ENCODE data around the gene WDR70.

Gene WDR70

DNA sequence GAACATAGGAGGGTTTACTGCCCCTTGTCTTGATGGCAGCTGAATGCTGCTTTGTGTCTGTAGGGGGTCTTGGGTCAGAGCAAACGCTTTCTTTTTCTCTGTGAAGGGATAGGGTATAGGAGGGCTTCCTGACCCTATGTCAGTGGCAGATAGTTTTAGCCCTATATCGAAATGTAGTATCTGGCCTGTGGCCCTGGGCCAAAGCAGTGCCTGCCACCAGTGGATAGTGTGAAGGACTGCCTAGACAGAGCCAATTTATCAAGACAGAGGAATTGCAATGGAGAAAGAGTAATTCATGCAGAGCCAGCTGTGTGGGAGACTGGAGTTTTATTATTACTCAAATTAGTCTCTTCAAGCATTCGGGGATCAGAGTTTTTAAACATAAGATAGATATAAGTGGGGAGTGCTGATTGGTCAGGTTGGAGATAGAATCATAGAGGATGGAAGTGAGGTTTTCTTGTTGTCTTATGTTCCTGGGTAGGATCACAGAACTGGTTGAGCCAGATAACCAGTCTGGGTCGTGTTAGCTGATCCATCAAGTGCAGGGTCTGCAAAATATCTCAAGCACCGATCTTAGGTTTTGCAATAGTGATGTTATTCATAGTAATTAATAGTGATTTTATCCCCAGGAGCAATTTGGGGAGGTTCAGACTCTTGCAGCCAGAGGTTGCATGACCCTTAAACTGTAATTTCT, 282.3 kb downstream of the WDR70 start:
- no peak for TF ChIP-seq SNAI2 (CRISPR knock-in tag; IDR thresholded peaks at IDR 0.05)
- no peak for TF ChIP-seq RARB (CRISPR knock-in tag; IDR thresholded peaks at IDR 0.05)
- TF ChIP-seq, protein P1, sequence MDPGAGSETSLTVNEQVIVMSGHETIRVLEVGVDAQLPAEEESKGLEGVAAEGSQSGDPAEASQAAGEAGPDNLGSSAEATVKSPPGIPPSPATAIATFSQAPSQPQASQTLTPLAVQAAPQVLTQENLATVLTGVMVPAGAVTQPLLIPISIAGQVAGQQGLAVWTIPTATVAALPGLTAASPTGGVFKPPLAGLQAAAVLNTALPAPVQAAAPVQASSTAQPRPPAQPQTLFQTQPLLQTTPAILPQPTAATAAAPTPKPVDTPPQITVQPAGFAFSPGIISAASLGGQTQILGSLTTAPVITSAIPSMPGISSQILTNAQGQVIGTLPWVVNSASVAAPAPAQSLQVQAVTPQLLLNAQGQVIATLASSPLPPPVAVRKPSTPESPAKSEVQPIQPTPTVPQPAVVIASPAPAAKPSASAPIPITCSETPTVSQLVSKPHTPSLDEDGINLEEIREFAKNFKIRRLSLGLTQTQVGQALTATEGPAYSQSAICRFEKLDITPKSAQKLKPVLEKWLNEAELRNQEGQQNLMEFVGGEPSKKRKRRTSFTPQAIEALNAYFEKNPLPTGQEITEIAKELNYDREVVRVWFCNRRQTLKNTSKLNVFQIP (CRISPR knock-in tag; IDR thresholded peaks at IDR 0.05; ENCODE audit: borderline replicate concordance, low read depth), result no peak
- no peak for TF ChIP-seq ISL1 (CRISPR knock-in tag; IDR thresholded peaks at IDR 0.05)
- no peak for TF ChIP-seq BACH2 (CRISPR knock-in tag; IDR thresholded peaks at IDR 0.05; ENCODE audit: borderline replicate concordance)
- no peak for TF ChIP-seq ZNF8 (CRISPR knock-in tag; IDR thresholded peaks at IDR 0.05)
- no peak for TF ChIP-seq TCF4 (CRISPR knock-in tag; IDR thresholded peaks at IDR 0.05; ENCODE audit: borderline replicate concordance)
- TF ChIP-seq TOX (CRISPR knock-in tag; IDR thresholded peaks at IDR 0.05; ENCODE audit: borderline replicate concordance), result no peak
- TF ChIP-seq PPARA (CRISPR knock-in tag; IDR thresholded peaks at IDR 0.05; ENCODE audit: borderline replicate concordance), result no peak
- no peak for ATAC-seq

DNA sequence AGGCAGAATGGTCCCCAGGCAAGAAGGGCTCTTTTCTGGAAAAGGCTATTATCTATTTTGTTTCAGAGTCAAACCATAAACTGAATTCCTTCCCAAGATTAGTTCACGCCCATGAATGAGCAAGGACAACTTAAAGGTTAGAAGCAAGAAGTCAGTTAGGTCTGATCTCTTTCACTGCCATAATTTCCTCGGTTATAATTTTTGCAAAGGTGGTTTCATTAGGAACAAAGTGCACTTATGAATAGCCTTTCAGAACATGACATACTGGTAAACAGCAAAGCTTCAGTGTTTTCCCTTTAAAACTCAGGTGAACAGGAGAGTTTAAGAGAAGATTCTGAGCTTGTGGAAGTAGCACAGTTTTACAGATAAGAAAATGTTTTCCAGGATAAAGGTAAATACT, 282.8 kb downstream of the WDR70 start:
- ATAC-seq, result no peak
- TF ChIP-seq ISL1 (CRISPR knock-in tag; IDR thresholded peaks at IDR 0.05), result no peak
- no peak for TF ChIP-seq OSR1 (CRISPR knock-in tag; IDR thresholded peaks at IDR 0.05)
- TF ChIP-seq ZFP3 (CRISPR knock-in tag; IDR thresholded peaks at IDR 0.05), result no peak
- TF ChIP-seq RARB (CRISPR knock-in tag; IDR thresholded peaks at IDR 0.05), result no peak
- no peak for TF ChIP-seq ZNF565 (CRISPR knock-in tag; conservative IDR thresholded peaks at IDR 0.05; ENCODE audit: low read depth)
- no peak for TF ChIP-seq TOX (CRISPR knock-in tag; IDR thresholded peaks at IDR 0.05; ENCODE audit: borderline replicate concordance)
- TF ChIP-seq, protein P2, sequence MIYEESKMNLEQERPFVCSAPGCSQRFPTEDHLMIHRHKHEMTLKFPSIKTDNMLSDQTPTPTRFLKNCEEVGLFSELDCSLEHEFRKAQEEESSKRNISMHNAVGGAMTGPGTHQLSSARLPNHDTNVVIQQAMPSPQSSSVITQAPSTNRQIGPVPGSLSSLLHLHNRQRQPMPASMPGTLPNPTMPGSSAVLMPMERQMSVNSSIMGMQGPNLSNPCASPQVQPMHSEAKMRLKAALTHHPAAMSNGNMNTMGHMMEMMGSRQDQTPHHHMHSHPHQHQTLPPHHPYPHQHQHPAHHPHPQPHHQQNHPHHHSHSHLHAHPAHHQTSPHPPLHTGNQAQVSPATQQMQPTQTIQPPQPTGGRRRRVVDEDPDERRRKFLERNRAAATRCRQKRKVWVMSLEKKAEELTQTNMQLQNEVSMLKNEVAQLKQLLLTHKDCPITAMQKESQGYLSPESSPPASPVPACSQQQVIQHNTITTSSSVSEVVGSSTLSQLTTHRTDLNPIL (CRISPR knock-in tag; IDR thresholded peaks at IDR 0.05; ENCODE audit: low read depth), result no peak
- TF ChIP-seq SNAI2 (CRISPR knock-in tag; IDR thresholded peaks at IDR 0.05), result no peak
- no peak for TF ChIP-seq PPARA (CRISPR knock-in tag; IDR thresholded peaks at IDR 0.05; ENCODE audit: borderline replicate concordance)
- no peak for TF ChIP-seq BACH2 (CRISPR knock-in tag; IDR thresholded peaks at IDR 0.05; ENCODE audit: borderline replicate concordance)
- no peak for TF ChIP-seq ZFP30 (CRISPR knock-in tag; IDR thresholded peaks at IDR 0.05)
- TF ChIP-seq, protein P3, sequence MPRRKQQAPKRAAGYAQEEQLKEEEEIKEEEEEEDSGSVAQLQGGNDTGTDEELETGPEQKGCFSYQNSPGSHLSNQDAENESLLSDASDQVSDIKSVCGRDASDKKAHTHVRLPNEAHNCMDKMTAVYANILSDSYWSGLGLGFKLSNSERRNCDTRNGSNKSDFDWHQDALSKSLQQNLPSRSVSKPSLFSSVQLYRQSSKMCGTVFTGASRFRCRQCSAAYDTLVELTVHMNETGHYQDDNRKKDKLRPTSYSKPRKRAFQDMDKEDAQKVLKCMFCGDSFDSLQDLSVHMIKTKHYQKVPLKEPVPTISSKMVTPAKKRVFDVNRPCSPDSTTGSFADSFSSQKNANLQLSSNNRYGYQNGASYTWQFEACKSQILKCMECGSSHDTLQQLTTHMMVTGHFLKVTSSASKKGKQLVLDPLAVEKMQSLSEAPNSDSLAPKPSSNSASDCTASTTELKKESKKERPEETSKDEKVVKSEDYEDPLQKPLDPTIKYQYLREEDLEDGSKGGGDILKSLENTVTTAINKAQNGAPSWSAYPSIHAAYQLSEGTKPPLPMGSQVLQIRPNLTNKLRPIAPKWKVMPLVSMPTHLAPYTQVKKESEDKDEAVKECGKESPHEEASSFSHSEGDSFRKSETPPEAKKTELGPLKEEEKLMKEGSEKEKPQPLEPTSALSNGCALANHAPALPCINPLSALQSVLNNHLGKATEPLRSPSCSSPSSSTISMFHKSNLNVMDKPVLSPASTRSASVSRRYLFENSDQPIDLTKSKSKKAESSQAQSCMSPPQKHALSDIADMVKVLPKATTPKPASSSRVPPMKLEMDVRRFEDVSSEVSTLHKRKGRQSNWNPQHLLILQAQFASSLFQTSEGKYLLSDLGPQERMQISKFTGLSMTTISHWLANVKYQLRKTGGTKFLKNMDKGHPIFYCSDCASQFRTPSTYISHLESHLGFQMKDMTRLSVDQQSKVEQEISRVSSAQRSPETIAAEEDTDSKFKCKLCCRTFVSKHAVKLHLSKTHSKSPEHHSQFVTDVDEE (CRISPR knock-in tag; IDR thresholded peaks at IDR 0.05), result no peak
- TF ChIP-seq ARNTL (CRISPR knock-in tag; IDR thresholded peaks at IDR 0.05; ENCODE audit: borderline replicate concordance, low read depth), result no peak
- no peak for TF ChIP-seq ZC3H10 (CRISPR knock-in tag; IDR thresholded peaks at IDR 0.05)
- TF ChIP-seq, protein P1 (CRISPR knock-in tag; IDR thresholded peaks at IDR 0.05; ENCODE audit: borderline replicate concordance, low read depth), result no peak
- TF ChIP-seq GLIS3 (CRISPR knock-in tag; IDR thresholded peaks at IDR 0.05), result no peak
- TF ChIP-seq ZNF8 (CRISPR knock-in tag; IDR thresholded peaks at IDR 0.05), result no peak
- no peak for TF ChIP-seq TCF4 (CRISPR knock-in tag; IDR thresholded peaks at IDR 0.05; ENCODE audit: borderline replicate concordance)

DNA sequence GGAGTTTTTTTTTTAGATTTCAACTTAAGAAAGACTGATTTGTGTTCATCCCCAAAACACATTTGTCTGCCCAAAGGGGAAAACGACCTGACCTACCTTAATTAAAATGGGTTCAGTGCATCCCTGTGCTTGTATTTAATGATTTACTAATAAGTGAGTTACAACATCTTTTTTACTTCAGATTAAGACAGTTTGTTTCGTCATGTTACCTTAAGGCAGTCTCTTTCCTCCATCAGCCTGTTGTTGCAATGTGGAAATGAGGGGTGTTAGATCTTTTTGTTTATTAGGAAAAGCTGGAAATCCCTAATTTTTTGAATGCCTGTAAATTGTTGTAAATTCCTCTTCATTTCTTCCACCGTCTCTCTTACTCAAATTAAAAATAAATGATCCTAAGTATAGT, 283.2 kb downstream of the WDR70 start:
- no peak for TF ChIP-seq ZNF8 (CRISPR knock-in tag; IDR thresholded peaks at IDR 0.05)
- TF ChIP-seq TCF4 (CRISPR knock-in tag; IDR thresholded peaks at IDR 0.05; ENCODE audit: borderline replicate concordance), result no peak
- TF ChIP-seq BACH2 (CRISPR knock-in tag; IDR thresholded peaks at IDR 0.05; ENCODE audit: borderline replicate concordance), result no peak
- no peak for ATAC-seq

DNA sequence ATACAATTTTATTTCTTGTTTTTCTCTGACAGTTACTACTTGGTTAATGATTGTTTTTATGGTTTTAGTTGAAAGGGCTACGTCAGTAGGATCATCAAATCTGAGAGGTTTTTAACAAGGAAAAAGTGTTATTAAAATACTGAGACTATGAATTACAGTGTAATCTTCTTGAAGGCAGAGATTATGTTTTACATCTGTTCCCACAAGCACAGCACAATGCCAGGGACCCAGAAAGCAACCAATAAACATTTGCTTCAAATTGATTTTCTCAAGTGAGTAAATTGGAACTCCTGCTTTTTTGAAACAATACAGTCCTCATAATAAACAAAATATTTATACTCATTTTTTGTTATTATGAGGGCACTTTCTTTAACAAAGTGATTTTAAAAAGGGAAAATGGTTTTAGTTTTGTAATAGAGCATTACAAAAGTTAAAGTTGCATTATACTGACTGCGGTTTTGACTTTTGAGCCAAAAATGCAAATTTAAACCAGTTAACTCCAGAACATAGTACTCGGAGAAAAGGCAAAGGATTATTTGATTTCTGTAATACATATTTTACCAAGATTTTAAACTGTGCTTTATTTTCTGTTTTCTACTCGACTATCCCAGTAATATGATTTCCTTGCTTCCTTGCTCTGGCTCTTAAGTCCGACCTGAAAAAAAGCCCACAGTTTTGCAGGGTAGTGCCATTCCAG, 283.8 kb downstream of the WDR70 start:
- no peak for ATAC-seq
- TF ChIP-seq ZNF8 (CRISPR knock-in tag; IDR thresholded peaks at IDR 0.05) (no peak), SNAI2 (CRISPR knock-in tag; IDR thresholded peaks at IDR 0.05) (no peak), ZNF565 (CRISPR knock-in tag; conservative IDR thresholded peaks at IDR 0.05; ENCODE audit: low read depth) (no peak), ISL1 (CRISPR knock-in tag; IDR thresholded peaks at IDR 0.05) (no peak), ZC3H10 (CRISPR knock-in tag; IDR thresholded peaks at IDR 0.05) (no peak), ARNTL (CRISPR knock-in tag; IDR thresholded peaks at IDR 0.05; ENCODE audit: borderline replicate concordance, low read depth) (no peak)
- TF ChIP-seq, protein P4, sequence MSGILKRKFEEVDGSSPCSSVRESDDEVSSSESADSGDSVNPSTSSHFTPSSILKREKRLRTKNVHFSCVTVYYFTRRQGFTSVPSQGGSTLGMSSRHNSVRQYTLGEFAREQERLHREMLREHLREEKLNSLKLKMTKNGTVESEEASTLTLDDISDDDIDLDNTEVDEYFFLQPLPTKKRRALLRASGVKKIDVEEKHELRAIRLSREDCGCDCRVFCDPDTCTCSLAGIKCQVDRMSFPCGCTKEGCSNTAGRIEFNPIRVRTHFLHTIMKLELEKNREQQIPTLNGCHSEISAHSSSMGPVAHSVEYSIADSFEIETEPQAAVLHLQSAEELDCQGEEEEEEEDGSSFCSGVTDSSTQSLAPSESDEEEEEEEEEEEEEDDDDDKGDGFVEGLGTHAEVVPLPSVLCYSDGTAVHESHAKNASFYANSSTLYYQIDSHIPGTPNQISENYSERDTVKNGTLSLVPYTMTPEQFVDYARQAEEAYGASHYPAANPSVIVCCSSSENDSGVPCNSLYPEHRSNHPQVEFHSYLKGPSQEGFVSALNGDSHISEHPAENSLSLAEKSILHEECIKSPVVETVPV (CRISPR knock-in tag; IDR thresholded peaks at IDR 0.05), result no peak
